GM23338 (cell line): Measurements from ENCODE around the gene RASSF4. TPM values are rescaled to one million over a fixed set of nuclear protein-coding genes. Genes with fewer than 3 reads are reported as not detected.

ENCODE experiments used
- ATAC-seq: fragments of 200-7000 bp; cut with Tn5 transposase; 3 replicates; pipeline ENCODE4 v1.9.1; 2020
- DNase-seq: peaks from one replicate; pipeline ENCODE4 v3.0.0-alpha.2; 2015; ENCODE audit warnings: low spot score
- H2AFZ ChIP-seq: fragments of 200-600 bp; sonication (generic); 2 replicates; pipeline ENCODE4 v1.8.0; 2016; ENCODE audit warnings: antibody characterized with exemption, mild to moderate bottlenecking, moderate library complexity
- H3F3A ChIP-seq: fragments of 200-600 bp; sonication (generic); replicated peaks from 2 replicates; pipeline ENCODE4 v1.8.0; 2017; ENCODE audit warnings: antibody characterized with exemption, mixed run types, low read depth
- H3K27ac ChIP-seq: fragments of 200-600 bp; sonication (generic); 2 replicates; pipeline ENCODE4 v1.6.1; 2016; ENCODE audit warnings: low read depth
- H3K27me3 ChIP-seq: fragments of 200-600 bp; sonication (generic); 2 replicates; pipeline ENCODE4 v1.8.0; 2016; ENCODE audit warnings: mild to moderate bottlenecking, mixed run types, moderate library complexity; ENCODE audit not compliant: insufficient read depth
- H3K36me3 ChIP-seq: fragments of 200-600 bp; sonication (generic); 2 replicates; pipeline ENCODE4 v1.8.0; 2016; ENCODE audit warnings: mild to moderate bottlenecking; ENCODE audit not compliant: insufficient read depth
- H3K4me1 ChIP-seq: fragments of 200-600 bp; sonication (generic); 2 replicates; pipeline ENCODE4 v1.8.0; 2016; ENCODE audit warnings: mild to moderate bottlenecking, moderate library complexity; ENCODE audit not compliant: insufficient read depth
- H3K4me2 ChIP-seq: fragments of 200-600 bp; sonication (generic); 2 replicates; pipeline ENCODE4 v1.7.1; 2017; ENCODE audit warnings: mixed run types
- H3K4me3 ChIP-seq: fragments of 200-600 bp; sonication (generic); 2 replicates; pipeline ENCODE4 v1.6.1; 2016; ENCODE audit warnings: mixed run types
- H3K79me2 ChIP-seq: fragments of 200-600 bp; sonication (generic); replicated peaks from 2 replicates; pipeline ENCODE4 v1.8.0; 2017; ENCODE audit warnings: mild to moderate bottlenecking; ENCODE audit not compliant: insufficient read depth
- H3K9me2 ChIP-seq: fragments of 200-600 bp; sonication (generic); 2 replicates; pipeline ENCODE4 v1.8.0; 2017; ENCODE audit not compliant: insufficient read depth
- H4K20me1 ChIP-seq: fragments of 200-600 bp; sonication (generic); replicated peaks from 2 replicates; pipeline ENCODE4 v1.8.0; 2017; ENCODE audit warnings: mild to moderate bottlenecking; ENCODE audit not compliant: insufficient read depth
- H3K27ac Mint-ChIP-seq: 2 replicates; pipeline ENCODE4 v1.8.0; 2020; ENCODE audit warnings: inconsistent platforms, mild to moderate bottlenecking, moderate library complexity, mixed read lengths
- H3K27me3 Mint-ChIP-seq: 3 replicates; pipeline ENCODE4 v1.8.0; 2022; ENCODE audit warnings: low read depth, mild to moderate bottlenecking, moderate library complexity, mixed read lengths, inconsistent platforms; ENCODE audit not compliant: insufficient read depth, poor library complexity
- H3K36me3 Mint-ChIP-seq: 3 replicates; pipeline ENCODE4 v1.8.0; 2021; ENCODE audit warnings: low read depth, mild to moderate bottlenecking, inconsistent platforms, moderate library complexity, mixed read lengths
- H3K4me1 Mint-ChIP-seq: 3 replicates; pipeline ENCODE4 v1.8.0; 2020; ENCODE audit warnings: mild to moderate bottlenecking, inconsistent platforms, mixed read lengths
- H3K4me3 Mint-ChIP-seq: 3 replicates; pipeline ENCODE4 v1.8.0; 2021; ENCODE audit warnings: moderate library complexity, mild to moderate bottlenecking, inconsistent platforms, mixed read lengths
- H3K9me3 Mint-ChIP-seq: 3 replicates; pipeline ENCODE4 v1.8.0; 2020; ENCODE audit warnings: moderate library complexity, mild to moderate bottlenecking, inconsistent platforms, mixed read lengths
- EZH2phosphoT487 ChIP-seq: fragments of 200-600 bp; sonication (generic); IDR thresholded peaks from one replicate; pipeline ENCODE4 v1.8.1; 2018; ENCODE audit warnings: antibody characterized with exemption; ENCODE audit not compliant: unreplicated experiment
- JUNB ChIP-seq: IDR thresholded peaks from one replicate; pipeline ENCODE4 v1.6.1; 2016; ENCODE audit warnings: antibody characterized with exemption; ENCODE audit not compliant: unreplicated experiment
- NANOG ChIP-seq: IDR thresholded peaks from 2 replicates; pipeline ENCODE4 v1.6.1; 2016; ENCODE audit warnings: antibody characterized with exemption, borderline replicate concordance
- POLR2AphosphoS5 ChIP-seq: IDR thresholded peaks from 2 replicates; pipeline ENCODE4 v1.6.1; 2016; ENCODE audit warnings: antibody characterized with exemption, low read depth
- STAT1 ChIP-seq: IDR thresholded peaks from one replicate; pipeline ENCODE4 v1.6.1; 2016; ENCODE audit warnings: antibody characterized with exemption; ENCODE audit not compliant: unreplicated experiment
- ZNF114 ChIP-seq: fragments of 250-450 bp; sonication (Bioruptor Pico); IDR thresholded peaks from 2 replicates; pipeline ENCODE4 v1.5.0; 2020; ENCODE audit warnings: mild to moderate bottlenecking, moderate library complexity
- ZNF331 ChIP-seq: fragments of 250-450 bp; sonication (Bioruptor Pico); IDR thresholded peaks from 2 replicates; pipeline ENCODE4 v1.5.0; 2020; ENCODE audit warnings: low read depth, mild to moderate bottlenecking, moderate library complexity
- polyA plus RNA-seq: library from polyadenylated mRNA; unstranded; fragments of >200 nt; fragmentation: Nextera tagmentation; extraction: Ambion mirVana; gene quantifications from 2 replicates; pipeline ENCODE4 v1.2.1, GENCODE V29; 2016
- total RNA-seq: library from RNA; depleted of rRNA; stranded (reverse); fragments of >200 nt; shearing (Covaris generic); gene quantifications from 2 replicates; pipeline ENCODE4 v1.2.3, GENCODE V29; 2014
- TF ChIP-seq, protein P1 (sequence below), 2 experiments: fragments of 200-600 bp in 1 of 2; sonication (generic) in 1 of 2; conservative IDR thresholded peaks; 2 replicates each; pipeline versions ENCODE4 v1.5.1 to v1.6.1; 2016 to 2017; ENCODE audit warnings: antibody characterized with exemption in 2 of 2, low read depth in 2 of 2, mild to moderate bottlenecking in 2 of 2, moderate library complexity in 1 of 2
- TF ChIP-seq, protein P2 (sequence below): IDR thresholded peaks from one replicate; pipeline ENCODE4 v1.6.1; 2018; ENCODE audit warnings: antibody characterized with exemption; ENCODE audit not compliant: unreplicated experiment
- TF ChIP-seq, protein P3 (sequence below): IDR thresholded peaks from 2 replicates; pipeline ENCODE4 v1.6.1; 2016; ENCODE audit warnings: antibody characterized with exemption

RASSF4 gene
- total and polyA plus RNA-seq, 2 experiments from 2014 or later, result 12.4 to 13.6 TPM

DNA sequence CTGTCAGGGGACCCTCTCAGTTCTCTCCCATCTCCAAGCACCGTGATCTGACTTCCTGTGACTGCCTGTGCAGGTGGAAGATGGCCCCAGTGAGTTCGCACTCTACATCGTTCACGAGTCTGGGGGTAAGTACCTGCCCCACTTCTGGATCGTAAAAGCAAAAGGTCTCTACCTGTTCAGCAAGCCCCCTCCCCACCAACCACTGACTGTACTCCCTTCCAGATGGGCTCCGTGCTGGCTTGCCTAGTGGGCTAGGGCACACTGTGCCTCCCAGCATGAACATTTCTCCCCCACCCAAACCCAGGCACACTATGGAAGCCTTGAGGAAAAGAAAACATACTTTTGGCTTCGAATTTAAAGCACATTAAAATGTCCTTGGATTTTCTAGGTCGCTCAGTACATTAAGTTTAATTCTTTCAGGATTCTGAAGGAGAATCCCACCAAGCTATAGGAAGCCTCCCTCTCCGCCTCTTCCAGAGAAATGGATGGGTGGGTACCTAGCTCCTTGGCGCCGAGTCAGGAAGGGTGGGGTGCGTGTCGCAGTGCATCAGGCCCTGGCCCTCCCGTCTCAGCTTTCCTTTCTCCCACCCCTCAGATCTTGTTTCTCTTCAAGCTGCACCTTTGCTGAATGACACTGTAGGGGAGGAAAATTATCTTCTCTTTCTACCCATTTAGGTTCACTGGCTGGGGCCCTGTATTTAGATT lies 30.1 kb downstream of the RASSF4 start:
- Histone ChIP-seq H3K36me3 (no peaks in the 10 kb centered on the region), H3K4me3 (peak overlapping the region; percentile 35), H3K79me2 (no peaks in the 10 kb centered on the region), H3K27ac (peak overlapping the region; percentile 17; the same call in 1 of the 2 replicates), H4K20me1 (no peaks in the 10 kb centered on the region; the same call in 1 of the 2 replicates), H3K4me2 (peak overlapping the region; percentile 42), H3K9me2 (no peaks in the 10 kb centered on the region), H3K27me3 (no peaks in the 10 kb centered on the region), H3K4me1 (peaks cover 54% of the 10 kb centered on the region), H2AFZ (no peak overlapping the region), H3F3A (0 out of 2 replicates have a peak, but pooled peaks cover 7% of the 10 kb centered on the region)
- ATAC-seq, result peak; percentile 59
- Mint-ChIP-seq H3K4me3 (peak overlapping the region; percentile 44; the same call in 2 of the 3 replicates), H3K4me1 (peaks cover 81% of the 10 kb centered on the region), H3K27ac (peak overlapping the region; percentile 83), H3K27me3 (peaks cover 17% of the 10 kb centered on the region), H3K9me3 (no peaks in the 10 kb centered on the region), H3K36me3 (peaks cover 15% of the 10 kb centered on the region)
- no peak for TF ChIP-seq STAT1
- peak; percentile 25 for DNase-seq

DNA sequence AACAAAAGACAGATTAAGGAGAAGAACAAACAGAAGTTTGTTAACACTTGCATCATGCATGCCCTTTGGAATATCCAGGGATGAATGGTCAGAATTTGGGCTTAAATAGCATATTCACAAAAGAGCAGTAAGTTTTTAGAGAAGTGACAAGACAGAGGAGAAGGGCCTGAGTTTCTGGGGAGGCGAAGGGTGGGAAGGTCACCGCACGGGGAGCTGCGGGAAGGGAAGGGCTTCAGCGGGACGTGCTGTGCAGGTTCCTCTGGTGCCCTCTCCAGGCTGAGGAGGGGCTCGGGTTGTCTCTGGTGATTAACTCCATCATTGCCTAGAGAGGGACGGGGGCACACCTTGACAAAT lies 30.7 kb downstream of the RASSF4 start:
- Mint-ChIP-seq H3K36me3 (peaks cover 15% of the 10 kb centered on the region), H3K27ac (peak overlapping the region; percentile 83), H3K9me3 (no peaks in the 10 kb centered on the region), H3K27me3 (peaks cover 13% of the 10 kb centered on the region), H3K4me3 (peak overlapping the region; percentile 44), H3K4me1 (peaks cover 78% of the 10 kb centered on the region)
- no peaks in the 10 kb centered on the region for H3K36me3 ChIP-seq
- peak overlapping the region; percentile 35 for H3K4me3 ChIP-seq
- peaks cover 53% of the 10 kb centered on the region for H3K4me1 ChIP-seq
- no peak overlapping the region for H2AFZ ChIP-seq
- H3K4me2 ChIP-seq, result peak overlapping the region; percentile 42
- H3F3A ChIP-seq, result 0 out of 2 replicates have a peak, but pooled peaks cover 7% of the 10 kb centered on the region
- no peaks in the 10 kb centered on the region; the same call in 1 of the 2 replicates for H4K20me1 ChIP-seq
- peak overlapping the region; percentile 17; the same call in 1 of the 2 replicates for H3K27ac ChIP-seq
- DNase-seq, result peak; percentile 84
- peak; percentile 89 for ATAC-seq
- TF ChIP-seq, protein P1, sequence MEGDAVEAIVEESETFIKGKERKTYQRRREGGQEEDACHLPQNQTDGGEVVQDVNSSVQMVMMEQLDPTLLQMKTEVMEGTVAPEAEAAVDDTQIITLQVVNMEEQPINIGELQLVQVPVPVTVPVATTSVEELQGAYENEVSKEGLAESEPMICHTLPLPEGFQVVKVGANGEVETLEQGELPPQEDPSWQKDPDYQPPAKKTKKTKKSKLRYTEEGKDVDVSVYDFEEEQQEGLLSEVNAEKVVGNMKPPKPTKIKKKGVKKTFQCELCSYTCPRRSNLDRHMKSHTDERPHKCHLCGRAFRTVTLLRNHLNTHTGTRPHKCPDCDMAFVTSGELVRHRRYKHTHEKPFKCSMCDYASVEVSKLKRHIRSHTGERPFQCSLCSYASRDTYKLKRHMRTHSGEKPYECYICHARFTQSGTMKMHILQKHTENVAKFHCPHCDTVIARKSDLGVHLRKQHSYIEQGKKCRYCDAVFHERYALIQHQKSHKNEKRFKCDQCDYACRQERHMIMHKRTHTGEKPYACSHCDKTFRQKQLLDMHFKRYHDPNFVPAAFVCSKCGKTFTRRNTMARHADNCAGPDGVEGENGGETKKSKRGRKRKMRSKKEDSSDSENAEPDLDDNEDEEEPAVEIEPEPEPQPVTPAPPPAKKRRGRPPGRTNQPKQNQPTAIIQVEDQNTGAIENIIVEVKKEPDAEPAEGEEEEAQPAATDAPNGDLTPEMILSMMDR (conservative IDR thresholded peaks at IDR 0.05; ENCODE audit: low read depth in 2 of 2), result peak; percentile 54 to 80
- TF ChIP-seq NANOG (0 out of 2 replicates have a peak, but pooled peaks have one; percentile 4), JUNB (no peak)
- H3K79me2 ChIP-seq, result no peaks in the 10 kb centered on the region
- no peaks in the 10 kb centered on the region for H3K9me2 ChIP-seq
- no peaks in the 10 kb centered on the region for H3K27me3 ChIP-seq

DNA sequence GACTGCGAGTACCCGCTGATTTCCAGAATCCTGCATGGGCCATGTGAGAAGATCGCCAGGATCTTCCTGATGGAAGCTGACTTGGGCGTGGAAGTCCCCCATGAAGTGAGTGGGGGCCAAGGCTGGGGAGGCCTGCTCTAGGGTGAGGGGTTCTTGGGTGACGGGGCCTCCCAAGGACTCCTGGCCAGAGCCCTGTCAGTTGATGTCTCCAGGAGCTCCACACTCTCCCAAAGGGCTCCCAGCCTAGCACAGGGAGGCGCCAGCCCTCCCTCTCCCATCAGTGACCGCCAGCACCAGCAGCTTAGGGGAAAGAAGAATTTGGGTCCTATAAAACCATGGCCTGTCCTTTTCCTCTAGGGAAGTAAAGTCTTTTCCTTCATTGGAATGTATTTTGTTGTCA lies 31.4 kb downstream of the RASSF4 start:
- DNase-seq (no peak), ATAC-seq (no peak)
- H3K9me3 Mint-ChIP-seq, result no peaks in the 10 kb centered on the region
- H3K4me3 Mint-ChIP-seq, result no peak overlapping the region
- no peak overlapping the region for H3K27ac Mint-ChIP-seq
- Histone ChIP-seq H4K20me1 (no peaks in the 10 kb centered on the region; the same call in 1 of the 2 replicates), H3K4me1 (peaks cover 46% of the 10 kb centered on the region), H3K36me3 (no peaks in the 10 kb centered on the region), H3K4me3 (no peak overlapping the region), H2AFZ (no peak overlapping the region), H3K9me2 (no peaks in the 10 kb centered on the region), H3K27me3 (no peaks in the 10 kb centered on the region), H3F3A (0 out of 2 replicates have a peak, but pooled peaks cover 7% of the 10 kb centered on the region), H3K79me2 (no peaks in the 10 kb centered on the region), H3K4me2 (peak overlapping the region; percentile 49), H3K27ac (no peak overlapping the region)
- H3K27me3 Mint-ChIP-seq, result peaks cover 13% of the 10 kb centered on the region
- peaks cover 15% of the 10 kb centered on the region for H3K36me3 Mint-ChIP-seq
- H3K4me1 Mint-ChIP-seq, result peaks cover 71% of the 10 kb centered on the region
- TF ChIP-seq POLR2AphosphoS5, result no peak
- TF ChIP-seq JUNB, result no peak
- TF ChIP-seq, protein P2, sequence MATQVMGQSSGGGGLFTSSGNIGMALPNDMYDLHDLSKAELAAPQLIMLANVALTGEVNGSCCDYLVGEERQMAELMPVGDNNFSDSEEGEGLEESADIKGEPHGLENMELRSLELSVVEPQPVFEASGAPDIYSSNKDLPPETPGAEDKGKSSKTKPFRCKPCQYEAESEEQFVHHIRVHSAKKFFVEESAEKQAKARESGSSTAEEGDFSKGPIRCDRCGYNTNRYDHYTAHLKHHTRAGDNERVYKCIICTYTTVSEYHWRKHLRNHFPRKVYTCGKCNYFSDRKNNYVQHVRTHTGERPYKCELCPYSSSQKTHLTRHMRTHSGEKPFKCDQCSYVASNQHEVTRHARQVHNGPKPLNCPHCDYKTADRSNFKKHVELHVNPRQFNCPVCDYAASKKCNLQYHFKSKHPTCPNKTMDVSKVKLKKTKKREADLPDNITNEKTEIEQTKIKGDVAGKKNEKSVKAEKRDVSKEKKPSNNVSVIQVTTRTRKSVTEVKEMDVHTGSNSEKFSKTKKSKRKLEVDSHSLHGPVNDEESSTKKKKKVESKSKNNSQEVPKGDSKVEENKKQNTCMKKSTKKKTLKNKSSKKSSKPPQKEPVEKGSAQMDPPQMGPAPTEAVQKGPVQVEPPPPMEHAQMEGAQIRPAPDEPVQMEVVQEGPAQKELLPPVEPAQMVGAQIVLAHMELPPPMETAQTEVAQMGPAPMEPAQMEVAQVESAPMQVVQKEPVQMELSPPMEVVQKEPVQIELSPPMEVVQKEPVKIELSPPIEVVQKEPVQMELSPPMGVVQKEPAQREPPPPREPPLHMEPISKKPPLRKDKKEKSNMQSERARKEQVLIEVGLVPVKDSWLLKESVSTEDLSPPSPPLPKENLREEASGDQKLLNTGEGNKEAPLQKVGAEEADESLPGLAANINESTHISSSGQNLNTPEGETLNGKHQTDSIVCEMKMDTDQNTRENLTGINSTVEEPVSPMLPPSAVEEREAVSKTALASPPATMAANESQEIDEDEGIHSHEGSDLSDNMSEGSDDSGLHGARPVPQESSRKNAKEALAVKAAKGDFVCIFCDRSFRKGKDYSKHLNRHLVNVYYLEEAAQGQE, result no peak
- no peak for TF ChIP-seq EZH2phosphoT487
- TF ChIP-seq ZNF331, result no peak
- TF ChIP-seq ZNF114 (CRISPR knock-in tag), result no peak
- TF ChIP-seq, protein P3, sequence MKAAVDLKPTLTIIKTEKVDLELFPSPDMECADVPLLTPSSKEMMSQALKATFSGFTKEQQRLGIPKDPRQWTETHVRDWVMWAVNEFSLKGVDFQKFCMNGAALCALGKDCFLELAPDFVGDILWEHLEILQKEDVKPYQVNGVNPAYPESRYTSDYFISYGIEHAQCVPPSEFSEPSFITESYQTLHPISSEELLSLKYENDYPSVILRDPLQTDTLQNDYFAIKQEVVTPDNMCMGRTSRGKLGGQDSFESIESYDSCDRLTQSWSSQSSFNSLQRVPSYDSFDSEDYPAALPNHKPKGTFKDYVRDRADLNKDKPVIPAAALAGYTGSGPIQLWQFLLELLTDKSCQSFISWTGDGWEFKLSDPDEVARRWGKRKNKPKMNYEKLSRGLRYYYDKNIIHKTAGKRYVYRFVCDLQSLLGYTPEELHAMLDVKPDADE, result no peak
- TF ChIP-seq, protein P1 (conservative IDR thresholded peaks at IDR 0.05; ENCODE audit: low read depth in 2 of 2), result no peak
